ENCODE data around the gene FGA.
A peak's percentile ranks its signal among the peaks of the same experiment; 100 is the strongest.

- TF ChIP-seq USF2 (IDR thresholded peaks at IDR 0.05; ENCODE audit: borderline replicate concordance, low read depth, low read length): no peak
- no peak for TF ChIP-seq GATA2 (CRISPR knock-in tag; IDR thresholded peaks at IDR 0.05)
- peak; percentile 87 for TF ChIP-seq GABPA (IDR thresholded peaks at IDR 0.05; ENCODE audit: low read depth)
Measured at GRCh38 chr4:154549894-154550790, 40.4 kb downstream of the FGA start, which contains the start of gene PLRG1.
